ENCODE measurements around the gene DNAH12. TPM values are rescaled to one million over a fixed set of nuclear protein-coding genes. Genes with fewer than 3 reads are reported as not detected.
"Not testable (repeated sequence)": the region's sequence is repeated elsewhere in the genome, so short reads cannot be mapped to it uniquely, and the experiment has no call there.

DNAH12 gene
- total and polyA plus RNA-seq, 9 of the 15 experiments (the other 6 are each of a cell fraction or from before 2014, with no cell fraction given): 0.01 to 0.04 (median 0.01) TPM; not detected in 5

GRCh38 chr3:57303520-57303919, 240.6 kb downstream of the DNAH12 start:
- BruUV-seq (replicated peaks); H3K9me1 ChIP-seq (ENCODE audit: control insufficient read depth, insufficient read depth, low read length); H2AFZ ChIP-seq (ENCODE audit: low read depth, low read length); H3K79me2 ChIP-seq (ENCODE audit: control insufficient read depth, insufficient read depth, low read length); H3K4me1 ChIP-seq (replicated peaks in 1 of 2; ENCODE audit: control insufficient read depth in 2 of 2, insufficient read depth in 2 of 2, low read length in 2 of 2); H3K36me3 ChIP-seq (ENCODE audit: control insufficient read depth, insufficient read depth, low read length); CTCF ChIA-PET (ENCODE audit: low intra/inter-chr PET ratio); H3K9ac ChIP-seq (ENCODE audit: insufficient read depth in 1 of 2, low read depth in 2 of 2, low read length in 2 of 2); H3K27me3 ChIP-seq (ENCODE audit: control insufficient read depth in 2 of 2, insufficient read depth in 2 of 2, low read length in 2 of 2); intact Hi-C loops (cut with micrococcal nuclease); H3K4me3 ChIP-seq; FAIRE-seq; H3K9me3 ChIP-seq (replicated peaks; ENCODE audit: control insufficient read depth, insufficient read depth, low read depth, low read length); H3K4me2 ChIP-seq (ENCODE audit: insufficient read depth, low read length); H4K20me1 ChIP-seq (replicated peaks; ENCODE audit: control insufficient read depth, insufficient read depth, low read length); DNase-seq (ENCODE audit: extremely low read depth in 1 of 4, low spot score in 3 of 4); in situ Hi-C loops (cut with MboI); ATAC-seq; H3K27ac ChIP-seq (ENCODE audit: extremely low read depth, low read depth, low read length): not testable (repeated sequence)
- 7% methylated on average over 5 of the region's 7 CpGs for WGBS (ENCODE audit: insufficient coverage, low coverage, missing lambda C conversion rate)
- POLR2A ChIA-PET: interaction anchor here (0.6 kb wide), 1 partner anchor 568 kb away, joined by 3 read pairs; no protein-coding TSS in a partner anchor

- Histone ChIP-seq H3K4me2 (ENCODE audit: insufficient read depth, low read length) (no peak overlapping the region), H3K4me3 (no peak overlapping the region), H3K9ac (ENCODE audit: insufficient read depth in 1 of 2, low read depth in 2 of 2, low read length in 2 of 2) (no peak overlapping the region), H3K27me3 (ENCODE audit: control insufficient read depth in 2 of 2, insufficient read depth in 2 of 2, low read length in 2 of 2) (no peaks in the 10 kb centered on the region; a peak in 1 of 5 replicates), H4K20me1 (replicated peaks; ENCODE audit: control insufficient read depth, insufficient read depth, low read length) (no peaks in the 10 kb centered on the region), H2AFZ (ENCODE audit: low read depth, low read length) (no peak overlapping the region), H3K27ac (ENCODE audit: extremely low read depth, low read depth, low read length) (no peak overlapping the region), H3K79me2 (ENCODE audit: control insufficient read depth, insufficient read depth, low read length) (no peaks in the 10 kb centered on the region), H3K36me3 (ENCODE audit: control insufficient read depth, insufficient read depth, low read length) (no peaks in the 10 kb centered on the region), H3K9me3 (replicated peaks; ENCODE audit: control insufficient read depth, insufficient read depth, low read depth, low read length) (no peaks in the 10 kb centered on the region), H3K9me1 (ENCODE audit: control insufficient read depth, insufficient read depth, low read length) (no peaks in the 10 kb centered on the region), H3K4me1 (replicated peaks in 1 of 2; ENCODE audit: control insufficient read depth in 2 of 2, insufficient read depth in 2 of 2, low read length in 2 of 2) (no peaks in the 10 kb centered on the region; a peak in 1 of 5 replicates)
- no peak for FAIRE-seq
- DNase-seq (ENCODE audit: extremely low read depth in 1 of 4, low spot score in 3 of 4): no peak
- CTCF ChIA-PET (ENCODE audit: low intra/inter-chr PET ratio): no interaction called here
- intact Hi-C loops (cut with micrococcal nuclease) (no loop called here), in situ Hi-C loops (cut with MboI) (no loop called here)
- no TSS peak for BruUV-seq (replicated peaks)
- 15% methylated on average over 1 of the region's 1 CpG for WGBS (ENCODE audit: insufficient coverage, low coverage, missing lambda C conversion rate)
- ATAC-seq: no peak
- POLR2A ChIA-PET: interaction anchor here (0.7 kb wide), 1 partner anchor 77 kb away, joined by 3 read pairs; no protein-coding TSS in a partner anchor
- TF ChIP-seq PYGO2 (tag; IDR thresholded peaks at IDR 0.05) (no peak), ZNF274 (IDR thresholded peaks at IDR 0.05; ENCODE audit: borderline replicate concordance, low read depth, low read length) (no peak), MAFG (tag; conservative IDR thresholded peaks at IDR 0.05) (no peak), ZNF644 (tag; IDR thresholded peaks at IDR 0.05; ENCODE audit: low read depth) (no peak), ZKSCAN8 (CRISPR knock-in tag; IDR thresholded peaks at IDR 0.05) (no peak), USF2 (CRISPR knock-in tag; IDR thresholded peaks at IDR 0.05) (peak; percentile 15; the same call in 1 of the 2 replicates), FOSL1 (tag; conservative IDR thresholded peaks at IDR 0.05) (peak; percentile 60)
- TF ChIP-seq, protein P1, sequence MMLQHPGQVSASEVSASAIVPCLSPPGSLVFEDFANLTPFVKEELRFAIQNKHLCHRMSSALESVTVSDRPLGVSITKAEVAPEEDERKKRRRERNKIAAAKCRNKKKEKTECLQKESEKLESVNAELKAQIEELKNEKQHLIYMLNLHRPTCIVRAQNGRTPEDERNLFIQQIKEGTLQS (IDR thresholded peaks at IDR 0.05): peak; percentile 33; the same call in 1 of the 2 replicates
- TF ChIP-seq, protein P1 (CRISPR knock-in tag; conservative IDR thresholded peaks at IDR 0.05): no peak
- TF ChIP-seq, protein P2, sequence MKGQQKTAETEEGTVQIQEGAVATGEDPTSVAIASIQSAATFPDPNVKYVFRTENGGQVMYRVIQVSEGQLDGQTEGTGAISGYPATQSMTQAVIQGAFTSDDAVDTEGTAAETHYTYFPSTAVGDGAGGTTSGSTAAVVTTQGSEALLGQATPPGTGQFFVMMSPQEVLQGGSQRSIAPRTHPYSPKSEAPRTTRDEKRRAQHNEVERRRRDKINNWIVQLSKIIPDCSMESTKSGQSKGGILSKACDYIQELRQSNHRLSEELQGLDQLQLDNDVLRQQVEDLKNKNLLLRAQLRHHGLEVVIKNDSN (CRISPR knock-in tag; IDR thresholded peaks at IDR 0.05): 0 out of 2 replicates have a peak, but pooled peaks have one; percentile 35
- TF ChIP-seq, protein P3, sequence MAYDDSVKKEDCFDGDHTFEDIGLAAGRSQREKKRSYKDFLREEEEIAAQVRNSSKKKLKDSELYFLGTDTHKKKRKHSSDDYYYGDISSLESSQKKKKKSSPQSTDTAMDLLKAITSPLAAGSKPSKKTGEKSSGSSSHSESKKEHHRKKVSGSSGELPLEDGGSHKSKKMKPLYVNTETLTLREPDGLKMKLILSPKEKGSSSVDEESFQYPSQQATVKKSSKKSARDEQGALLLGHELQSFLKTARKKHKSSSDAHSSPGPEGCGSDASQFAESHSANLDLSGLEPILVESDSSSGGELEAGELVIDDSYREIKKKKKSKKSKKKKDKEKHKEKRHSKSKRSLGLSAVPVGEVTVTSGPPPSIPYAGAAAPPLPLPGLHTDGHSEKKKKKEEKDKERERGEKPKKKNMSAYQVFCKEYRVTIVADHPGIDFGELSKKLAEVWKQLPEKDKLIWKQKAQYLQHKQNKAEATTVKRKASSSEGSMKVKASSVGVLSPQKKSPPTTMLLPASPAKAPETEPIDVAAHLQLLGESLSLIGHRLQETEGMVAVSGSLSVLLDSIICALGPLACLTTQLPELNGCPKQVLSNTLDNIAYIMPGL (CRISPR knock-in tag; IDR thresholded peaks at IDR 0.05): no peak
Observed at GRCh38 chr3:57298041-57298440, 246.1 kb downstream of the DNAH12 start.
